ENCODE data around the gene TNKS1BP1. TPM values are rescaled to one million over a fixed set of nuclear protein-coding genes. Genes with fewer than 3 reads are reported as not detected.

The TNKS1BP1 gene, protein sequence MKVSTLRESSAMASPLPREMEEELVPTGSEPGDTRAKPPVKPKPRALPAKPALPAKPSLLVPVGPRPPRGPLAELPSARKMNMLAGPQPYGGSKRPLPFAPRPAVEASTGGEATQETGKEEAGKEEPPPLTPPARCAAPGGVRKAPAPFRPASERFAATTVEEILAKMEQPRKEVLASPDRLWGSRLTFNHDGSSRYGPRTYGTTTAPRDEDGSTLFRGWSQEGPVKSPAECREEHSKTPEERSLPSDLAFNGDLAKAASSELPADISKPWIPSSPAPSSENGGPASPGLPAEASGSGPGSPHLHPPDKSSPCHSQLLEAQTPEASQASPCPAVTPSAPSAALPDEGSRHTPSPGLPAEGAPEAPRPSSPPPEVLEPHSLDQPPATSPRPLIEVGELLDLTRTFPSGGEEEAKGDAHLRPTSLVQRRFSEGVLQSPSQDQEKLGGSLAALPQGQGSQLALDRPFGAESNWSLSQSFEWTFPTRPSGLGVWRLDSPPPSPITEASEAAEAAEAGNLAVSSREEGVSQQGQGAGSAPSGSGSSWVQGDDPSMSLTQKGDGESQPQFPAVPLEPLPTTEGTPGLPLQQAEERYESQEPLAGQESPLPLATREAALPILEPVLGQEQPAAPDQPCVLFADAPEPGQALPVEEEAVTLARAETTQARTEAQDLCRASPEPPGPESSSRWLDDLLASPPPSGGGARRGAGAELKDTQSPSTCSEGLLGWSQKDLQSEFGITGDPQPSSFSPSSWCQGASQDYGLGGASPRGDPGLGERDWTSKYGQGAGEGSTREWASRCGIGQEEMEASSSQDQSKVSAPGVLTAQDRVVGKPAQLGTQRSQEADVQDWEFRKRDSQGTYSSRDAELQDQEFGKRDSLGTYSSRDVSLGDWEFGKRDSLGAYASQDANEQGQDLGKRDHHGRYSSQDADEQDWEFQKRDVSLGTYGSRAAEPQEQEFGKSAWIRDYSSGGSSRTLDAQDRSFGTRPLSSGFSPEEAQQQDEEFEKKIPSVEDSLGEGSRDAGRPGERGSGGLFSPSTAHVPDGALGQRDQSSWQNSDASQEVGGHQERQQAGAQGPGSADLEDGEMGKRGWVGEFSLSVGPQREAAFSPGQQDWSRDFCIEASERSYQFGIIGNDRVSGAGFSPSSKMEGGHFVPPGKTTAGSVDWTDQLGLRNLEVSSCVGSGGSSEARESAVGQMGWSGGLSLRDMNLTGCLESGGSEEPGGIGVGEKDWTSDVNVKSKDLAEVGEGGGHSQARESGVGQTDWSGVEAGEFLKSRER (N-terminal part only)
- total RNA-seq, result 45.7 and 47.4 TPM in 2 replicates

GRCh38 chr11:57324886-57325734, at the start of gene TNKS1BP1:
Gene TNKS1BP1 (minus strand): TSS chr11:57324952. CDS start chr11:57321885, 3,067 bp downstream.

GRCh38 chr11:57338142-57338541, 13.4 kb upstream of the TNKS1BP1 start, which contains the start of gene P2RX3:
Gene P2RX3 (plus strand): TSS chr11:57338352. CDS start chr11:57338551, 199 bp downstream.

GRCh38 chr11:57335343-57336110, 10.8 kb upstream of the TNKS1BP1 start, which contains the start of gene SSRP1:
Gene SSRP1 (minus strand): TSS chr11:57335892. CDS start chr11:57335121, 771 bp downstream.

Other genes starting within 250 kb of the TNKS1BP1 start
- gene LRRC55, start 143.0 kb downstream of the TNKS1BP1 start, total RNA-seq, result under 0.01 TPM in 2 replicates
- gene APLNR, start 87.7 kb downstream of the TNKS1BP1 start, total RNA-seq, result under 0.01 TPM in 1 of 2 replicates, not detected in the other
- 38.7 and 62.8 TPM in 2 replicates for gene SSRP1, start 10.9 kb upstream of the TNKS1BP1 start, total RNA-seq
- gene P2RX3, start 13.4 kb upstream of the TNKS1BP1 start, total RNA-seq, result not detected in 2 replicates
- not detected in 2 replicates for gene PRG3, start 56.2 kb upstream of the TNKS1BP1 start, total RNA-seq
- 0.11 and 0.26 TPM in 2 replicates for gene PRG2, start 65.7 kb upstream of the TNKS1BP1 start, total RNA-seq
- 15.4 and 15.6 TPM in 2 replicates for gene SLC43A3, start 102.2 kb upstream of the TNKS1BP1 start, total RNA-seq
- gene RTN4RL2, start 135.6 kb upstream of the TNKS1BP1 start, total RNA-seq, result 0.11 TPM in 1 of 2 replicates, not detected in the other
- 13.5 and 22.3 TPM in 2 replicates for gene SLC43A1, start 190.8 kb upstream of the TNKS1BP1 start, total RNA-seq
- gene TIMM10, start 205.8 kb upstream of the TNKS1BP1 start, total RNA-seq, result 33.8 and 35.8 TPM in 2 replicates
- not detected in 2 replicates for gene SMTNL1, start 212.6 kb upstream of the TNKS1BP1 start, total RNA-seq
- gene UBE2L6, start 242.7 kb upstream of the TNKS1BP1 start, total RNA-seq, result 32.1 and 39.1 TPM in 2 replicates

All from dermis lymphatic vessel endothelial cell (primary cell).